NCI-H1048 (cell line): ENCODE measurements around the gene DEPP1.

Experiments
- DNase-seq: peaks from one replicate; lab custom pipeline; 2025; lab: John Stamatoyannopoulos, UW

Gene DEPP1

DNA sequence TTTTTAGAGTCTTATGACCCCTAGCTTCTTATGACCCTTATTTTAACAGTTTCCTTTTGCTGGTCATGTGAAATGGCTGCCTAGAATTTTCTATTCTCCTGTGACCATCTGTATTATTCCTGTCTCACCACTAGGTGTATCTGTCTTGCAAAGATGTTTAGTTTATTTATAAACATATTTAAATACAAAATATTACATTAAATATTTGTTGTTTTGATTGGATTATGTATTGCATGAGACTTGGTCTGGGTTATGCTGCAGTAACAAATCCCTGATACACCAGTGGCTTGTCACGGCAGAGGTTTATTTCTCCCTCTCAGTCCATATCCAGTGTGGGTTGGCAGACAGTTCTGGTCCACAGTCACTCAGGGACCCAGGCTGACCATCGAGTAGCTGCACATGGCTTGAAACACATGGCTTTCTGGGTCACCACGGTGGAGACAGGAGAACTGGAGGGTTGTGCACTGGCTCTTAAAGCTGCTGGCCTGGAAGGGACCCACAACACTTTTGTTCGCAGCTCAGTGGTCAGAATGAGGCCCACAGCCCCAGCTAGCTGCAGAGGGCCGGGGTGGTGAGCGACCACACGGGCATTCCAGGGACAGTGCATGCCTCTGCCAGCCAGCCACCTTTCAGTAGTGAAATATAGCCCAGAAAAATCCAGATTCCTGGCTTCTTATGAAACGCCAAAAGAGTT lies 11.6 kb downstream of the DEPP1 start:
- DNase-seq: no peak

DNA sequence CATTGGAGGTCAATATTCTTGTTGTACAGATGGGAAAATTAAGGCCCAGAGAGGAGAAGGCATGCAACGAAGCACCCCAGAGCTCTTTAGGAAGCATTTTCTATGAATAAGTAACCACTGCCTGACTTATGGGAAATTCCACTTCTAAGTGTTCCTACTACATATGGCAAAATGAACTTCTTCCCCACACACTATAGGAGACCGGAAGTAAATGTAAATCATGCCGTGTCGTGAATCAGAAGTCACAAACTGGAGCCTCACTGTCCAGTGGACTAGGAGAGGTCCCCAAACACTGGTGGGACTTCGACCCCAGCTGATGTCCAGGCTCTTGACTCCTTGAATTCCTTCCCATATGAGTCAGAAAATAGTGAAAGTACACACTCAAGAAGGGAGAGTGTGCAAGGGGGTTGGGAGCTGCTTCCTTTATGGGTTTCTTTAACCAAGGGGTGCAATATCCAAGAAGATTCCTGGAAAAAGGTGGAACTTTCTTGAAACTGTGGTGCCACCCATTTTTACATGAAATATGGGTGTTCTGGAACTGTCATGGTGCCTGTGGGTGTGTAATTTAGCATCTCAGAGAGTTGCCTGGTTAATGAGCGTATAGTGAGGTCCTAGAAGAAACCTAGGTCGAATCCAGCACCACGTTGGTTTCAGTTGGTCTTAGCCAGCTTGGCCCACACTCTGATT lies 12.3 kb downstream of the DEPP1 start:
- DNase-seq: no peak

DNA sequence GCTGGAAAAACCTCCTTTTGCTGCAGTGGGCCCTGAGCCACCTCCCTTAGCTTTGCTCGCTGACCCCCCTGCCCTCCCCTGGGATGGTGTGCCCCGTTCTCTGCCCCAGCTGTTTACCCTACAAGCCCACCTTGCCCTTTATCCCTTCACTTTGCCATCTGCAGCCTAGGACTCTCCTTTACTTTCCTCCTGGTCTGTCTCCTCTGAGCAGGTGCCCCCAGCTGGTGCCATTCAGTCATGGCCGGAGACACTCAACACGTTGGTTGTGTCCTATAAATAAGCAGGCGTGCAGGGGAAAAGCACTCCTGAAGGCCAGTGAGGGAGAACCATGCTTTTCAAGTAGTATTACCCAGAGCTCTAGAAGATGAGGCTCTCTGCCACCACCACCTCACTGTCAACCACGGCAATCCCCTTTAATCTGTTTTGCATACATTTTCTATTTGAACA lies 12.9 kb downstream of the DEPP1 start:
- no peak for DNase-seq

DNA sequence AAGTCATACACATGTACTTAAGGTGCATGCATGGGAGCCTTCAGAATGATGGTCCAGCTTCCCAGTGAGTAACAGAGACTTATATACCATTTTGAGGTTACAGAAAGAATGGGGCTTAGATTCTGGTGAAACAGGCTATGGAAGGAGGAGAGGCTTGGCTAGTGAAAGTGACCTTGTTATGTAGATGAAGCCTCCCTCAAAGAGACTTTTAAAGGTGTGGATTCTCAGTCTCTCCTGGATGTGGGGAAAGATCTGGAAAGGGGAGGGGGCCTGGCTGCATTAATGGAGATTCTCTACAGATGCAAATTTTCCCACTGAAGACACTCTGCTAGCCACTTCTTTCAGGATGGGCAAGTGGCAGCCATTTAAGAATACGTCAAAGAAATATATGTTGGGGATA lies 13.5 kb downstream of the DEPP1 start:
- DNase-seq: no peak

DNA sequence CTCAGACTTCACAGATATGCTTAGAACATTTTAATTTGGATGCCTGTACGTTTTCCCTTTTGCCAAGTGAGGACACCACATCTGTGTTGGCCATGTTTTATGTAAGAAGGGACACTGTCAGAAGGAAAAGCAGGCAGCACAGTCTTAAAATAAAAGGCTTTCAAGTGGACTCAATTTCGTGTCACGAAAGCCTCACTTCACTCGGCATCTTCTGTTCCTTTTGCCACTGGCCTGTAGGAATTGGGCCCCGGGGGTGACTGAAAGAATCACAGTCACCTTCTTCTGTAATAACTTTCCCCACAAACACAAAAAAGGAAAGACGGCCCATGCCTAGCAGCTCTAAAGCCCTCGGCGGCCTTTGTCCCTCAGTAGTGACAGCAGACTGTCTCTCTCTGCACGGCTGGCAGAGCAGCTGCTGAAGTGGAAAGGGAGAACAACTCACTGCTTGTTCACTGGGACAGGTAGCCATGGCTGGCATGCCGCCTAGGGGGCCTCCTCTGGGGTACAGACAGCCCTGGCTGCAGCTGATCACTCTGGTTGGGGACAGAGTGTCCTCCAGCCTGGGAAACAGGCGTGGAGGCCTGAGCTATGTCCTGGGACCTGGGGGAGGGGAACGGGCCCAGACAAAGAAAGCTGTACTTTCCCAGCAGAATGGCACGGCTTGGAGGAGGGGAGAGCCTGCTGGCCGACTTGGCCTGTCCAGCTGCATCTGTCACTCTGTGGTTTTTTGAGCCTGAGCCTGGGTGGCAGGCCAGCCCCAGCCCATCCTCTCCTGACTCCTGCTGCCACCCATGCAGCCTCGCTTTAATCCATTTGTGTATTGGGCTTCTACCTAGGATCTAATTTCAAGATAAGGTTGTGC lies 14.6 kb downstream of the DEPP1 start:
- no peak for DNase-seq

DNA sequence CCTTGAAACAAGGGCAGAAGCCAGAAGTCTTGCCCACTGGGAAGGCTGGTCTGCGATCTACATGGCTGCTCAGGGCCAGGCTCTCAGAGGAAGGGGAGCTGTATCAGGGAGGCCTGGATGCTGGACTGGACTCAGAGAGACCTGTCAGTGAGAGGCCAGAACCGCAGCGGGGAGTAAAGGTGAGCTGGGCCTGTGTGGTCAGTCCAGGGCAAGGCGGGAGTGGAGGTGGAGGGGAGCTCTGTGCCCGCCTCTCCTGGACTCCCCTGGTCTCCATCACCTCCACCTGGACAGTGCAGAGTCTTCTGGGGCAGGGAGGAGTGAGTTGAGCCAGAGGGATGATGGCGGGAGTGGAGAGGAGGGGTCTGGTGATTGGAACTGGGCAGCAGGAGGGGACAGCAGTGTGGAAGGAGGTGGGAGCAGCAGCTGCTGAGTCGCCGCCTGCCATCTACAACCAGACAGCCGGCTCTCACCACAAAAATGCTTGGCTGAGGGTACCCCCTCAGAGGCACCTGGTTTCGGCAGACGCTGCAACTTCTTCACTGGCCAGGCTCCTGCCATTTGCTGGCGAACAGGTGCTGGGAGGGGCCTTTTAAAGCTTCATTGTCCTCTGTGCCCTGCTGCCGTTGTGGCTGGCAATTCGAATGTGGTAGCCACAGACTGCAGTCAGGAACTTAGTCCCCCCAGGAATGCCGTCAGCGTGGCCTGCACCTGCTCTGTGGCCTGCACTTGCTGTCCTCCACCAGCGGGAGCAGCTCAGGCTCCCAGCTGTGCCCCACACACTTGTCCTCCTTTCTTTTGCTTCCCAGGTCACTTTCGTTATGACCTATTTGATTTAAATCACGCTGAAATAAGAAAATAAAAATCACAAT lies 15.5 kb downstream of the DEPP1 start:
- DNase-seq: no peak

DNA sequence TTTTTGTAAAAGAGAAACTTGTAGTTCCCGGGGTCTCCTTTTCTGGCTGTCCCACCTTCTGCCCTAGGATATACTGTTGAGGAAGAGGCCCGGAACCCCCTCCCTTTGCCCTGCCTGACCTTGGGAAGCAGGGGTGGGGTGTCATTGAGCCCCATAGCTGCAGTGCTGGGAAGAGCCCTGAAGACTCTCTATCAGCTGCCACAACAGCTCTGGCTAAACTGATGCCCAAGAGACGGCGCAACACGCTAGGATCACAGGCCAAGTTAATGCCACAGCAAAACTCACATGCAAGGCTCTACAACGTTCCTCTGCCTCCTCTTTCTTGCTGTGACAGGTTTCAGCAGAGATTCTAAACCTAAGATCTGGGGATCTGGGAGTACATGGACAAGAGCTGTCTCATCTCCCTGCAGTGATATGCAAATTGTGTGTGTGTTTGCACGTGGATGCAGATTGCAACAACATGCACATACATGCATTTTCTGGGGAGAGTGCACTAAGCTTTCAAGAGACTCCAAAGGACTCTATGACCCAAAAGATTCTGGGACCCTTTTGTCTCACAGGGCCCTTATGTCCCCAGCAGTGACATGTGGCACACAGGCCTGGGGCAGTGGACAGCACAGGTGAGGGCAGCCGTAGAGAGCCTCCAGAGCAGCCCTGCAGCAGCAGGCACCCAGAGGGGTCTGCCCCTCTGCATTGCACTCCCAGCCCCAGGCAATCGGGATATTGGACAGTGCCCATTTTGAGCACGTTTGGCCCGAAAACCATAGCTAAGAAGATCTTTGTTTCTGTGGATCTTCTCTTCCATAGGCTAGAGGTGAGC lies 16.5 kb downstream of the DEPP1 start:
- no peak for DNase-seq

DNA sequence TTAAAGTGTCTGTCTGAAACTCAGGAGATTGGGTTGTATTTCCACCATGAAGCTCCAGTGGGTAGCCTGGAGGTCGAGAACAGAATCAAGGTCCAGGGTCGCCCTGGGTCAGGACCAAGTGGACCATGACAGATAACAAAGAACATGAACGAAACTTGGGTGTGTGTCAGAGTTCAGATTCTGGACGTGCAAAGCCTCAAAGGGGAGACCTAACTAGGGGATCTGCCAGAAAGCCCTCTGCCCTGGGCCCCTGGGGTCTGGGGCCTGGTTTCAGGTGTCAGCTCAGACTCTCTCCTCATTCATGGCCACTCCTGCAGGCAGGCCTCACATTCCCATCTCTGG lies 17.4 kb downstream of the DEPP1 start:
- DNase-seq: no peak

DNA sequence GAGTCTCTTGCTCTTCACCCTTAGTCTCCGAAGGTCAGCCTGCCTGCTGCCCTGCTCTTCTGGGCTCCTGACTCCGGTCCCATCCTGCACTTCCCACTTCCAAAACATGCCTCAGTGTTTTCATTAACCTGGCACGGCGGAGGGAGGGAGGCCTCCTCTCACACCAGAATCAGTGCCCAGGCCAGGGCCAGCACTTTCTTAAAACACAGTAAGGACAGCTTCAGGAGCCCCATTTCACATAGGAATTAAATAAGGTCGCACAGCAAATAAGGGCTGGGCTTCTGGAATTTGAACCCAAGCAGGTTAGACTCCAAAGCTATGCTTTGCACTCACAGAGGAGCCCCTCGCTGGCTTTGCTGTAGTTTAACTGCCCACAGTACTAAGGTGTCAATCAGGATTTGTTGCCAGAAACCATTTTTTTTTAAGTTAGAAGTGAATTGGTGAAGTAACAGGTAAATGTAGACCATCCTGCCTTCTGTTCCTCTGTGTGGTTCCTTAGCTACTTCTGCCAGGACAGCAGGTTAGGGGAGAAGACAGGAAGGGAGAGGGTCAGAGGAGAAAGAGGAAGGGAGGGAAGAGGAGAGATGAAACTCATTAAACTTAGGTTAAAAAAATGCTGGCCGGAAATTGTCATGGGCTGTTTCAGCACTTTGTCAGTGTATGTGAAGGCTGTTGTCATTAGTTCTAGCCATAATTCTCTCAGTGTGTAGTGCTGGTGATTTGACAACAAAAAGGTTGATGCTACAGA lies 18.0 kb downstream of the DEPP1 start:
- no peak for DNase-seq

DNA sequence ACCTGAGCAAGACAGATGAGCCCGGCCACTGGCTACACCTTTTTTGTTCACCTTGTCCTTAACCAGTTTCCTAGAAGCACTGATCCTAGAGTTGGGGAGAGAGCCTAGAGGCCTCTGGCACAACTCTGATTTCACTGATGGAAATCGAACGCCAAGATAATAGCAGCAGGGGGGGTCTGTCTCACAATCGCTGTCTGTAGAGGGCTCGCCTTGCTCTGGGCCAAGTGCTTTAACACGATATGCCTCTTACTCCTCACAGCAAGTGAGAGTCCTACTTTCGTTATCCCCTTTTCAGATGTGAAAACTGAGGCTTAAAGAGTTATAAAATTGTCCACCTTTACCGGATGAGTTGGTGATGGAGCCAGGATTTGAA lies 18.5 kb downstream of the DEPP1 start:
- DNase-seq: no peak

DNA sequence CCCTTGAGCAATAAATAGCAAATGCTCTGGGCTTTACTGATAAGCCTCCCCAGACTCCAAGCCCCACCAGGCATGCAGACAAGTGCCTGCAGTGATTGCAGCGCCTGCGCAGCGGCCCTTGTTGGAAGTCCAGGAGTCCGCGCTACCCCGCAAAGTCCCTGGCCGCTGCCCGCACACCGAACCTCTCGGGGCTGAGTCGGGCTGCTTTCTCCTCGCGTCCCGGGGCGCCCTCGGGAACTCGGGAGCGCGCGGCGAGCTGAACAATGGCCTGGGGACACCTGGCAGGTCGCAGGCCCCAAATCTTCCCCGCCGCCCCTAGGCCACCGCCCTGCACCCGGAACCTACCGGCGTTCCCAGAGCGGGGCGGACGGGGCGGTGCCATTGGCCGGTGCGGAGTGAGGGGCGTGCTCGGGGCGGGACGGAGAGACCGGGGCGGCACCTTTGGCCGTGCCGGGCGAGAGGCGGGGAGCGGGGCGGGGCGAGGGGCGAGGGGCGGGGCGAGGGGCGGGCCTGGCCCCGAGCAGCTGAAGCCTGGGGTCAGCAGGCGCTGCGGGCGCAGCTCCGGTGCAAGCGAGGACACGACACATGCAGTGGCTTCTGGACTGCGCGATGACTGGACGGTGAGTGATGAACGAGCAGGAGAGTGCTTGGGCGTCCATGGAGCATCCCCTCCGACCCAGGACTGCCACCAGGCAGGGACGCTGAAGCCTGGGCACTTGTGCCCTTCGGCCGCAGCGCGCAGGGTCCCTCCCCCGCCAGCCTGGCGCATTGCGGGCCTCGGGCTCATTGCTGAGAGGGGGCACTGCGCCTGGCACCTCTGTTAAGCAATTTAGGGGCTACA lies 19.1 kb downstream of the DEPP1 start, which contains the start of gene RASSF4:
RASSF4 (plus strand) TSS at position 556 of the 841 bp plus-strand sequence. CDS start 10,401 bp downstream, outside the sequence.
- DNase-seq: peak; percentile 67

DNA sequence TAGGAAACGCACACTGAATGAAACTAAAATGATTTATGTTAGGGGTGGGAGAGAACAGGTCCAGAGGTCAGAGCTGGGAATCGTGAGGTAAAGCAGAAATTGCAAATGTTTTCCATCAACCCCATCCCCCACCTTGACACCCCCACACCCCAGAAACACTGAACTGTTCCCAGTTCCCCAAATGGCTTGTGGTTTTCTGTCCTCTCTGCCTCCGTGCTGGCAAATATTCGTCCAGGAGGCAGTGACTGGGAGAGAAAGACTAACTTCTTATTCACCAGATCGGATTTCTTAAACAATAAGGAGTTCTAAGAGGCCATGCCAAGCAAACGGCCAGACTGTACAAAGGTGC lies 19.7 kb downstream of the DEPP1 start:
- no peak for DNase-seq

DNA sequence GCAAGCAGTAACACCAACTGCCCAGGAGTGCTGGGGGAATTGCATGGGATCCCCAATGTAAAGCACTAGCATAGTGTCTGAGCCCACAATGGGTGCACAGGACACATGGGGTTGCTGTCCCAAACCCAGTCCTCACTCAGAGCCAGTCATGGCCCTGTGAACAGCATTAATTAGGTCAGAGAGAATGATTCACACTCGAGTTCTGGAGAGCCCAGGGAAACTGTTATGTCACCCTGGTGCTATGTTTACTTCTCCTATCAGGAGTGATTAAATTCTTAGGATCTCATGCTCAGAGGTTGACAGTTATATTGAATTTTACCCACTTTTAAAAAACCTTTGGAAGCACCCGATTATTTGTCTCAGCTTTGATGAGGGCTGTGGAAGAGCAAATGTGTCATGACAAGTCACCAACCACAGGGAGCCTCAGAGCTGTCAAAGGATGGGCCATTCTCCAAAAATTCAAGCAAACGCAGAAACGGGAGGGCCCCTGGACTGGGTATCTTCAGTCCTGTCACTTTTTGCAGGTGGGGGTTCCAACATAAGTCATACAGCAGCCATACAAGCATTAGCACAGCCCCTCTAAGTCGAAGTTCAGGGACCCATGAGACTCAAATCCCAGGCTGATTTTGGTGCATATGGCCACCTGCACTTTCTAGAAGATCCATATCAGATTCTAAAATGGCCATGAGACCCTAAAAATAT lies 20.3 kb downstream of the DEPP1 start:
- no peak for DNase-seq

DNA sequence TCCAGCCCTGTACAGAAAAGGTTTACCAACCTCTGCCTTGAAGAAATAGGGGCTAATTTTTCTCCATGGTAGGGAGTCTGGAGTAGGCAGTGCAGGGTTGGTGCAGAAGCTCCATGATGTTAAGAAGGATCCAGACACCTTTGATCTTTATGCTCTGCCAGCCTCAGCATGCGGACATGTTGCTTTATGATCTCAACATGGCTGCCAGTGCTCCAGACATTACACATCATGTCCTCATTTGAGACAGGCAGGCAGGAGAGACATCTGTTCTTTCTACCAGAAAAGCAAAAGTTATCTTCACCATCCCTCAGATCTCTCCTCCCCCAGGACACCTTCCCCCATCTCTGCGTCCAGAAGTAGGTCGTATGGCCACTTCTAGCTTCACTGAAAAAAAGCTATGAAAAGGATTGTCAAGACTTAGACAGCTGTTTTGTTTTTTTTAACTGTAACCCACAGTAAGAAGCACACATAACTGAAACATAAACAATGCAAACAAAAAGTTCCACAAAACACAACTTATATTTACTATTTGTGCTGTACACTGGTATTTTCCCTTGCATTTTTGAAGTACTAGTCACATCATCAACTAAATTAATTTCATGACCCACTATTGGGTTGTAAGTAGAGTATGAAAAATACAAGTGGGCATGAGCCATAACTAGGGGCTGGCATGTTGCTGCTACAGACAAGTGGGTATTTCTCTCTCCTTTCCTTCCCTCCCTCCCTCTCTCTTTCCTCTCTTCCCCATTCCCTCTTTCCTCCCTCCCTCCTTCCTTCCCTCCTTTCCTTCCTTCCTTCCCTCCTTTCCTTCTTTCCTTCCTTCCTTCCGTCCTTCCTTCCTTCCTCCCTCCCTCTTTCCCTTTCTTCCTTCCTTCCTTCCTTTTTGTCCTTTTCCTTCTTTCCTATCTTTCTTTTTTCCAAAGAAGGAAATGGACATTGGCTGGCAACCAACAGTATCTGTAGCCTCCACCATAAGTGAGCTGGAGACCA lies 21.6 kb downstream of the DEPP1 start:
- DNase-seq: no peak

DNA sequence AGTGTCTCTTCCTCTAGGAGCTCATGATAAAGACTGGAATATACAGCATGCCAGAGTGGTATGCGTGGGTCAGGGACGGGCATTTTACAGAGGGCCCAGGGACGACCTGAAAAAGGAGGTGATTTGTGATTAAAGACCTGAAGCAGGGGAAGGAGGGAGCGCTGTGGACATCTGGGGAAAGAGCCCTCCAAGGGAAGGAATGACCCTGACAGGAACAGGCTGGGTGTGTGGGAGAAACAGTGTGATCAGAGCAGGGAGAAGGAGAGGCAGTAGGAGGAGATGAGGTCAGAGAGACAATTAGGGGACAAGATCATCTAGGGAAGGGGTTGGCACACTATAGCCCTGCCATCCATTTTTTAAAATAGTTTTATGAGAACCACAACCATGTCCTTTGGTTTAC lies 22.4 kb downstream of the DEPP1 start:
- no peak for DNase-seq

DNA sequence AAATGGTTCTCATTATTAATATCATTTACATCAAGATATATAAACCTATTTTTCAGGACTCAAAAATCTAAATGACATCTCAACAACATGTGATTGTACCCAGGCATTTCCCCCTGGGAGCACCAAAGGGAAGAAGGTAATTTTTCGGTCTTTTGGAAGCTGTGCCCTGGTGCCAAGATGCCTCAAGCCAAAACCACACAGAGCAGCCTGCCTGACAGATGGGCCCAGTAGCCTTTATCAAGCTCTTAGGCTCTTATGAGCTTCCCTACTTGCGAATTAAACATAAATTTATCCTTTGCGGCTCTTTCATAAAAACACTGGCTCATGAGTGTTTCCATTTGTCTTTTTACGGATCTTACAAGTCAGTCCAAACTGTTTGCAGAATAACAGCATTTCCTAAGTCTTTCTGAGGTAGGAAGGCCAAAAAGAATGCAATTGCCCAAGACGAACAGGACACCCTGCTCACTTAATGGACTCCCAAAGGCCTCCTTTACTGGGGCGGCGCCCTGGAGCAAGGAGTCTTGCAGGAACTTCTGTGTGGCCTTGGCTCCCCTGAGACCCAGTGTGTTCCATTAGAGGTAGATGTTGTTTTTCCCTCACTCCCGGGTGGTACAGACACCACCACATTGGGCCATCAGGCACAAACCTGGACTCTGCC lies 23.1 kb downstream of the DEPP1 start:
- no peak for DNase-seq

DNA sequence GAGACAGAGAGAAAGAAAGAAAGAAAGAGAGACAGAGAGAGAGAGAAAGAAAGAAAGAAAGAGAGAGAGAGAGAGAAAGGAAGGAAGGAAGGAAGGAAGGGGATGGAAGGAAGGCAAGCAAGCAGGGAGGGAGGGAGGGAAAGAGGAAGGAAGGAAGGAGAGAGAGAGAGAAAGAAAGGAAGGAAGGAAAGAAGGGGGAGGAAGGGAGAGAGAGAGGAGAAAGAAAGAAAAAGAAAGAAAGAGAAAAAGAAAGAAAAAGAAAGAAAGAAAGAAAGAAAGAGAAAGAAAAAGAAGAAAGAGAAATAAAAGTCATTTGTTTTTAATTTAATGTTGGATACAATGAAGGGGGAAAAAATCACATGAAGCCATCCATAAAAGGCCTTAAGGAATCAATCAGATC lies 23.6 kb downstream of the DEPP1 start:
- no peak for DNase-seq
